Cardiac septum (tissue), 1 donor: ENCODE measurements around the gene GALNTL6. TPM values are rescaled to one million over a fixed set of nuclear protein-coding genes. Genes with fewer than 3 reads are reported as not detected.

Experiments
- DNase-seq: peaks from one replicate; pipeline ENCODE4 v3.0.0-alpha.2; 2020; ENCODE audit warnings: low spot score
- intact Hi-C: fragments of 100-400 bp; cut with DNase I; formaldehyde crosslinking; loops from one replicate; pipeline ENCODE4 v1.14.0; 2022
- total RNA-seq: library from RNA; stranded (reverse); fragmentation: NEBNext Ultra II Directional; extraction: Animal tissue kit (Norgen Biotek cat#: 25700); gene quantifications from one replicate; pipeline ENCODE4 v1.2.1, GENCODE V29; 2021
- donor health status: DM: no; HTN: no; CAD: no.

Gene GALNTL6
- total RNA-seq, 1 donor from 2014 or later: not detected

- no peak for DNase-seq
- intact Hi-C loops: no loop called here
Observed at GRCh38 chr4:172163215-172163614, 350.0 kb downstream of the GALNTL6 start.

GRCh38 chr4:172168888-172169287 is 355.7 kb downstream of the GALNTL6 start:
- intact Hi-C loops: no loop called here

GRCh38 chr4:172169871-172170270 is 356.7 kb downstream of the GALNTL6 start:
- DNase-seq: no peak
- intact Hi-C loops: no loop called here

More at GRCh38 chr4:172168888-172169287, 355.7 kb downstream of the GALNTL6 start:
- DNase-seq: no peak

GRCh38 chr4:172173206-172173605 is 360.0 kb downstream of the GALNTL6 start:
- DNase-seq: no peak
- intact Hi-C loops: no loop called here

- intact Hi-C loops: no loop called here
Observed at GRCh38 chr4:172177382-172177781, 364.2 kb downstream of the GALNTL6 start.

GRCh38 chr4:172188248-172188988 is 375.2 kb downstream of the GALNTL6 start:
- no peak for DNase-seq
- intact Hi-C loops: no loop called here

More at GRCh38 chr4:172177382-172177781, 364.2 kb downstream of the GALNTL6 start:
- DNase-seq: no peak

GRCh38 chr4:172202480-172203076 is 389.4 kb downstream of the GALNTL6 start:
- no peak for DNase-seq
- intact Hi-C loops: no loop called here

GRCh38 chr4:172207258-172207657 is 394.1 kb downstream of the GALNTL6 start:
- no peak for DNase-seq
- intact Hi-C loops: no loop called here

GRCh38 chr4:172207886-172208285 is 394.7 kb downstream of the GALNTL6 start:
- DNase-seq: no peak
- intact Hi-C loops: no loop called here

GRCh38 chr4:172220679-172221078 is 407.5 kb downstream of the GALNTL6 start:
- no peak for DNase-seq

GRCh38 chr4:172225457-172225856 is 412.3 kb downstream of the GALNTL6 start:
- intact Hi-C loops: no loop called here
- no peak for DNase-seq

More at GRCh38 chr4:172220679-172221078, 407.5 kb downstream of the GALNTL6 start:
- intact Hi-C loops: no loop called here

- intact Hi-C loops: no loop called here
- DNase-seq: no peak
Observed at GRCh38 chr4:172232966-172233365, 419.8 kb downstream of the GALNTL6 start.

- intact Hi-C loops: no loop called here
Observed at GRCh38 chr4:172243551-172243950, 430.3 kb downstream of the GALNTL6 start.

GRCh38 chr4:172245516-172245915 is 432.3 kb downstream of the GALNTL6 start:
- intact Hi-C loops: no loop called here

More at GRCh38 chr4:172243551-172243950, 430.3 kb downstream of the GALNTL6 start:
- no peak for DNase-seq

GRCh38 chr4:172253409-172253808 is 440.2 kb downstream of the GALNTL6 start:
- intact Hi-C loops: no loop called here
- DNase-seq: no peak

More at GRCh38 chr4:172245516-172245915, 432.3 kb downstream of the GALNTL6 start:
- no peak for DNase-seq

GRCh38 chr4:172256820-172257219 is 443.6 kb downstream of the GALNTL6 start:
- DNase-seq: no peak
- intact Hi-C loops: no loop called here

GRCh38 chr4:172270397-172270796 is 457.2 kb downstream of the GALNTL6 start:
- DNase-seq: no peak
- intact Hi-C loops: no loop called here

- intact Hi-C loops: no loop called here
- DNase-seq: no peak
Observed at GRCh38 chr4:172287117-172287516, 473.9 kb downstream of the GALNTL6 start.

GRCh38 chr4:172305698-172306097 is 492.5 kb downstream of the GALNTL6 start:
- no peak for DNase-seq

GRCh38 chr4:172308078-172308477 is 494.9 kb downstream of the GALNTL6 start:
- intact Hi-C loops: no loop called here
- no peak for DNase-seq

More at GRCh38 chr4:172305698-172306097, 492.5 kb downstream of the GALNTL6 start:
- intact Hi-C loops: no loop called here

- intact Hi-C loops: no loop called here
- no peak for DNase-seq
Observed at GRCh38 chr4:172311682-172312081, 498.5 kb downstream of the GALNTL6 start.
